AG04450 (cell line): ENCODE results near the gene PDE7B. TPM values are rescaled to one million over a fixed set of nuclear protein-coding genes. Genes with fewer than 3 reads are reported as not detected.

Experiments used
- CTCF ChIA-PET: fragments of 300-600, 350-600 bp; formaldehyde crosslinking; extraction: SDS; loops from one replicate; lab custom pipeline; 2022; ENCODE audit warnings: antibody characterized with exemption, inconsistent platforms; lab: Charles Lee
- POLR2A ChIA-PET: fragments of 350-600 bp; formaldehyde crosslinking; extraction: SDS; loops from one replicate; lab custom pipeline; 2021; ENCODE audit warnings: antibody characterized with exemption, inconsistent platforms; lab: Yijun Ruan, JAX
- DNase-seq: peaks from one replicate; pipeline ENCODE4 v3.0.0-alpha.2; 2011; ENCODE audit warnings: low read depth, low spot score
- H3K27ac ChIP-seq: one replicate; pipeline ENCODE4 v1.5.1; 2012; ENCODE audit warnings: low read depth, low read length, control low read depth
- H3K27me3 ChIP-seq: one replicate; pipeline ENCODE4 v1.6.0; 2012; ENCODE audit warnings: low read length; ENCODE audit not compliant: control insufficient read depth, insufficient read depth
- H3K4me3 ChIP-seq: 2 replicates; pipeline ENCODE4 v1.5.1; 2011; ENCODE audit warnings: mild to moderate bottlenecking, low read depth, low read length, control low read depth
- H3K9me3 ChIP-seq: 2 replicates; pipeline ENCODE4 v1.5.1; 2012; ENCODE audit warnings: low read length; ENCODE audit not compliant: control insufficient read depth, insufficient read depth
- polyA plus RNA-seq: library from polyadenylated mRNA; depleted of rRNA; stranded (reverse); fragments of >200 nt; gene quantifications from 2 replicates; pipeline ENCODE4 v1.2.3, GENCODE V29; 2011
- TF ChIP-seq, protein P1 (sequence below): IDR thresholded peaks from 2 replicates; pipeline ENCODE4 v1.5.1; 2011; ENCODE audit warnings: low read depth, low read length, control low read depth, inconsistent platforms

The PDE7B gene
- polyA plus RNA-seq, 1 experiment, result 17.4 TPM

DNA sequence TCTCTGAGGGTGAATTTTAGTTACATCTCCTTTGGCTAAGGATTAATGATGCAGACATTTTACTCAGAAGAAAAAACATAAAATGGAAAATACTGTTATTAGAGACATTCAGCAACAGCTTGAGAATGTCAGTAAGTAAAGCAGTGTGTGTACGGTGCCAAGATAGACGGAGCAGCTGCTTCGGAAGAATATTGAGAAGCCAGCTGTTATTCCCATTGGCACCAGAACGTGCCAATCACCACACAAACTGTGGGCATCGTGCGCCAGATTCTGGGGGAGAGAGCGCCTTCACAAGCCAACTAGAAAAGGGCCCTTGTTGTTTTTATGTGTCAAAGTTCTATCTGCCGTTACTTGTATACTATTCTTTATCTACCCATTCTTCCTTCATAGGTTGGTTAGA is 235.2 kb downstream of the PDE7B start:
- no peak for DNase-seq
- TF ChIP-seq, protein P1, sequence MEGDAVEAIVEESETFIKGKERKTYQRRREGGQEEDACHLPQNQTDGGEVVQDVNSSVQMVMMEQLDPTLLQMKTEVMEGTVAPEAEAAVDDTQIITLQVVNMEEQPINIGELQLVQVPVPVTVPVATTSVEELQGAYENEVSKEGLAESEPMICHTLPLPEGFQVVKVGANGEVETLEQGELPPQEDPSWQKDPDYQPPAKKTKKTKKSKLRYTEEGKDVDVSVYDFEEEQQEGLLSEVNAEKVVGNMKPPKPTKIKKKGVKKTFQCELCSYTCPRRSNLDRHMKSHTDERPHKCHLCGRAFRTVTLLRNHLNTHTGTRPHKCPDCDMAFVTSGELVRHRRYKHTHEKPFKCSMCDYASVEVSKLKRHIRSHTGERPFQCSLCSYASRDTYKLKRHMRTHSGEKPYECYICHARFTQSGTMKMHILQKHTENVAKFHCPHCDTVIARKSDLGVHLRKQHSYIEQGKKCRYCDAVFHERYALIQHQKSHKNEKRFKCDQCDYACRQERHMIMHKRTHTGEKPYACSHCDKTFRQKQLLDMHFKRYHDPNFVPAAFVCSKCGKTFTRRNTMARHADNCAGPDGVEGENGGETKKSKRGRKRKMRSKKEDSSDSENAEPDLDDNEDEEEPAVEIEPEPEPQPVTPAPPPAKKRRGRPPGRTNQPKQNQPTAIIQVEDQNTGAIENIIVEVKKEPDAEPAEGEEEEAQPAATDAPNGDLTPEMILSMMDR, result no peak
- POLR2A ChIA-PET, result no interaction called here
- Histone ChIP-seq H3K4me3 (no peak overlapping the region), H3K27ac (no peak overlapping the region), H3K27me3 (no peaks in the 10 kb centered on the region), H3K9me3 (no peaks in the 10 kb centered on the region; the same call in 1 of the 2 replicates)
- CTCF ChIA-PET, result no interaction called here

DNA sequence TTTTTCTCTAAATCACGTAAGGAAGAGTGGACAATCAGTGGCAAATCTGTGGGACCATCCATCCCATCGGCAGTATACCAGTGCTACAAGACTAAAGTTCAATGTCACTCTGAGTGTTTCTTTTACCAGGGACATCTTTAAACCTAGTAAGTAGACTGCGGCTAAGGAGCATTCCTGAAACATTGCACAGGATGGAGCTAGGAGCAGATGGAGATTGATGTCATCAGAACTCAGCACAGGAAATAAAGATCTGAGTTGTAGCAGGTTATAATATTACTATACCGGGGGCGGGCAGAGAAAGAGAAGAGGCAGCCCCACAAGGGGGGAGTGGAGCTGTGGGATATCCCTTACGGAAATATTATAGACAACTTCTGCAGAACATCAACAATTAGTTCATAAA is 236.5 kb downstream of the PDE7B start:
- Histone ChIP-seq H3K27me3 (no peaks in the 10 kb centered on the region), H3K9me3 (no peaks in the 10 kb centered on the region), H3K4me3 (no peak overlapping the region), H3K27ac (no peak overlapping the region)
- no peak for DNase-seq
- ChIA-PET CTCF (no interaction called here), POLR2A (no interaction called here)
- TF ChIP-seq, protein P1, result no peak

DNA sequence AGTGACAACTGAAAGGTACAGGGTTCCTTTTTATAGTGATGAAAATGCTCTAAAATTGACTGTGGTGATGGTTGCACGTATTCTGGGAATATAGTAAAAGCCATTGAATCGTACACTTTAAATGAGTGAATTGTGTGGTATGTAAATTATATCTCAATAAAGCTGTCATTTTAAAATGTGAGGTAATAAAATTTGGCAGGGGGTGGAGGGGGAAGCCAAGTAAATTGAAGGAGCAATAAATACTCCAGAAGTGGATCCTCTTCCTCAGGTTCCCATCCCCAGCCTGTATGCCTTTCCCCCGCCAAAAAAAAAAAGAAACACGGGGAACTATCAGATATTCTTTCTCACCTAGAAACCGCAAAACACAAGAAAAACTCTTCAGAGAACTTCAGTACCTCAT is 237.2 kb downstream of the PDE7B start:
- POLR2A ChIA-PET, result no interaction called here
- CTCF ChIA-PET, result no interaction called here
- Histone ChIP-seq H3K9me3 (no peaks in the 10 kb centered on the region), H3K4me3 (no peak overlapping the region), H3K27me3 (no peaks in the 10 kb centered on the region), H3K27ac (no peak overlapping the region)
- no peak for DNase-seq
- TF ChIP-seq, protein P1, result no peak

DNA sequence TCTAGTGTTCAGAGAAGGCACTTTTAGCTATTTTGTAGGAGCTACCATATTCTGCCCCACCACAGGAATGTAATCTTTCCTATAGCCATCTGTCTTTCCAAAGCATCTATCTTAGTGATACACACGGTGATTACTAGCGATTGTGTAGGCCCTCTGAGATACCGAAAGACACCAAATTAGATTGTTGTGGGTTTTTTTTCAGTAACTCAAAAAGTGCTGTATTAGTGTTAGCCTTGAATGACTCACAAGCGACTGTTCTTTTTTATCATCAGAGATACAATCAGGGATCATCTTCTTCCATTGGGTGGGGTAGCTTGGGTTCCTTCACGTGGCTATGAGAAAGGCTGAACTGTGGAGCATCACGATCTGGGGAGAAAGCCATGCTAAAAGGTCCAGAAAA is 238.4 kb downstream of the PDE7B start:
- POLR2A ChIA-PET, result no interaction called here
- no peak overlapping the region for H3K27ac ChIP-seq
- H3K27me3 ChIP-seq, result no peaks in the 10 kb centered on the region
- CTCF ChIA-PET, result no interaction called here
- TF ChIP-seq, protein P1, result no peak
- H3K4me3 ChIP-seq, result no peak overlapping the region
- DNase-seq, result no peak
- H3K9me3 ChIP-seq, result peaks cover 4% of the 10 kb centered on the region; the same call in 1 of the 2 replicates

DNA sequence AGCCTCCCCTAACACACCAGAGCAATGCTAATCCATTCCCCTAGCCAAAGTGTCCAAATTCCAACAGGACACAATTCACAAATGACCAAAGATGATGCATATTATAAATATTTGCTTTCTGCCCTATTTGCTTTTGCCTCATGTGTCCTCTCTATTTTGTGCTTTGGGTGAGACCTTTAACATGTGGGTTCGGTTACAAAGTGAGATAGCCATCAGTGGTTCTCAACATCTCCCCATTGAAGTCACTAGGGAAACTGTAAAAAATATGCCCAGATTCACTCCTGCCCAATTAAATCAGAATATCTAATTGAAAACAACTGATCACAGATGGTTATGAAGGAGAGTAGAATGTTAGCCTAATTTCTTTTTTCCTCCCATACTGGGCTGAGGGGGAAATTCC is 239.4 kb downstream of the PDE7B start:
- peaks cover 4% of the 10 kb centered on the region; the same call in 1 of the 2 replicates for H3K9me3 ChIP-seq
- CTCF ChIA-PET, result interaction anchor here (0.9 kb wide), 1 partner anchor 555 kb away, joined by 3 read pairs; no protein-coding TSS in a partner anchor
- H3K4me3 ChIP-seq, result no peak overlapping the region
- DNase-seq, result no peak
- POLR2A ChIA-PET, result no interaction called here
- H3K27ac ChIP-seq, result no peak overlapping the region
- H3K27me3 ChIP-seq, result no peaks in the 10 kb centered on the region
- TF ChIP-seq, protein P1, result no peak
